GM12891 (cell line): ENCODE data around the gene SLC30A4.

Experiments
- POLR2A ChIP-seq: IDR thresholded peaks from 2 replicates; pipeline ENCODE4 v1.6.1; 2011; ENCODE audit warnings: low read depth, low read length, control low read depth
- POU2F2 ChIP-seq: IDR thresholded peaks from 2 replicates; pipeline ENCODE4 v1.6.1; 2011; ENCODE audit warnings: low read depth, mild to moderate bottlenecking, control low read depth, low read length, moderate library complexity
- SPI1 ChIP-seq: IDR thresholded peaks from 2 replicates; pipeline ENCODE4 v1.6.1; 2011; ENCODE audit warnings: low read depth, low read length, control low read depth

DNA sequence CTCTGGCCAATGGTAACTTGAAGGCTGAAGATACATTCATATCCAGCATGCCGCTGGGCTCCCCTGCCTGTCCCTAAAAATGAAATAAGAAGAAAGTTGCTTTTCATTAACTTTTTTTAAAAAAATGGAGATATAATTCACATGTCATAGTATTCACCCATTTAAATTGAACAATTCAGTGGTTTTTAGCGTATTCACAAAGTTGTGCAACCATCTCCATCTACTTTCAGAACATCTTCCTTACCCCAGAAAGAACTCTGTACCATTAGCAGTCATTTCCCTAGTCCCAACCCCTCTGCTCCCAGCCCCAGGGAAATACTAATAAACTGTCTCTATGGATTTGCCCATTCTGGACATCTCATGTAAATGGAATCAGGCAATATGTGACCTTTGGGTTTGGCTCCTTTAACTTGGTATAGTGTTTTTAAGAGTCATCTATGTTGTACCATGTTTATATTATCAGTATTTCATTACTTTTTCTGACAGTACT is 88.4 kb downstream of the SLC30A4 start:
- TF ChIP-seq SPI1: no peak
- no peak for TF ChIP-seq POLR2A
- TF ChIP-seq POU2F2: no peak
